ENCODE measurements around the gene ANXA2.
"Not testable (repeated sequence)": the region's sequence is repeated elsewhere in the genome, so short reads cannot be mapped to it uniquely, and the experiment has no call there.

The ANXA2 gene

GRCh38 chr15:60410350-60410749 is 12.6 kb upstream of the ANXA2 start:
- DNase-seq (ENCODE audit: low read depth in 1 of 2, low spot score in 1 of 2) = not testable (repeated sequence)

- no peak for DNase-seq (ENCODE audit: low read depth in 1 of 2, low spot score in 1 of 2)
These were observed 10.7 kb upstream of the ANXA2 start for GRCh38 chr15:60408463-60408981.

GRCh38 chr15:60407415-60407805 is 9.6 kb upstream of the ANXA2 start:
- DNase-seq (ENCODE audit: low read depth in 1 of 2, low spot score in 1 of 2) = no peak

- no peak for DNase-seq (ENCODE audit: low read depth in 1 of 2, low spot score in 1 of 2)
These were observed 9.0 kb upstream of the ANXA2 start for GRCh38 chr15:60406513-60407414.

- no peak for DNase-seq (ENCODE audit: low read depth in 1 of 2, low spot score in 1 of 2)
These were observed 7.6 kb upstream of the ANXA2 start for GRCh38 chr15:60405399-60405798.

GRCh38 chr15:60404351-60404750 is 6.6 kb upstream of the ANXA2 start:
- DNase-seq (ENCODE audit: low read depth in 1 of 2, low spot score in 1 of 2) = not testable (repeated sequence)

- no peak for DNase-seq (ENCODE audit: low read depth in 1 of 2, low spot score in 1 of 2)
These were observed 3.2 kb upstream of the ANXA2 start for GRCh38 chr15:60400944-60401343.

- no peak for DNase-seq (ENCODE audit: low read depth in 1 of 2, low spot score in 1 of 2)
These were observed 2.1 kb upstream of the ANXA2 start for GRCh38 chr15:60399931-60400330.

- DNase-seq (ENCODE audit: low read depth in 1 of 2, low spot score in 1 of 2) = no peak
These were observed 1.6 kb upstream of the ANXA2 start for GRCh38 chr15:60399246-60399915.

- DNase-seq (ENCODE audit: low read depth in 1 of 2, low spot score in 1 of 2) = peak; percentile 14 to 36
These were observed 621 bp downstream of the ANXA2 start for GRCh38 chr15:60396958-60397771.

GRCh38 chr15:60396560-60396957 is 1.2 kb downstream of the ANXA2 start:
- DNase-seq (ENCODE audit: low read depth in 1 of 2, low spot score in 1 of 2) = no peak

- DNase-seq (ENCODE audit: low read depth in 1 of 2, low spot score in 1 of 2) = no peak
These were observed 1.7 kb downstream of the ANXA2 start for GRCh38 chr15:60396100-60396499.

- no peak for DNase-seq (ENCODE audit: low read depth in 1 of 2, low spot score in 1 of 2)
These were observed 2.3 kb downstream of the ANXA2 start for GRCh38 chr15:60395276-60396011.

- no peak for DNase-seq (ENCODE audit: low read depth in 1 of 2, low spot score in 1 of 2)
These were observed 3.1 kb downstream of the ANXA2 start for GRCh38 chr15:60394689-60395097.

- DNase-seq (ENCODE audit: low read depth in 1 of 2, low spot score in 1 of 2) = no peak
These were observed 4.6 kb downstream of the ANXA2 start for GRCh38 chr15:60392986-60393790.

- DNase-seq (ENCODE audit: low read depth in 1 of 2, low spot score in 1 of 2) = no peak
These were observed 5.2 kb downstream of the ANXA2 start for GRCh38 chr15:60392601-60392985.

- no peak for DNase-seq (ENCODE audit: low read depth in 1 of 2, low spot score in 1 of 2)
These were observed 6.0 kb downstream of the ANXA2 start for GRCh38 chr15:60391722-60392315.

GRCh38 chr15:60390871-60391501 is 6.8 kb downstream of the ANXA2 start:
- no peak for DNase-seq (ENCODE audit: low read depth in 1 of 2, low spot score in 1 of 2)

GRCh38 chr15:60390231-60390630 is 7.6 kb downstream of the ANXA2 start:
- DNase-seq (ENCODE audit: low read depth in 1 of 2, low spot score in 1 of 2) = no peak
